ENCODE results near the gene ANKRD6.

Gene ANKRD6

DNA sequence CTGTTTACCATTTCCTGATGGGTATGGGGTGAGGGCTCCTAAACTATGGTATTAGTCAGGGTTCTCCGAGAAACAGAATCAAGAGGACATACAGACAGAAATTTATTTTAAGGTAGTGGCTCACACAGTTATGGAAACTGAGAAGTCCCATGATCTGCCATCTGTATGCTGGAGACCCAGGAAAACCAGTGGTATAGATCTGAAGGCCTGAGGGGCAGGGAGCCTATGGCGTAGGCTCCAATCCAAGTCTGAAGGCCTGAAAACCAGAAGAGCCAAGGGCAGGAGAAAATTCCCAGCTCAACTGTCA lies 93.6 kb downstream of the ANKRD6 start:
- TF ChIP-seq, protein P1, sequence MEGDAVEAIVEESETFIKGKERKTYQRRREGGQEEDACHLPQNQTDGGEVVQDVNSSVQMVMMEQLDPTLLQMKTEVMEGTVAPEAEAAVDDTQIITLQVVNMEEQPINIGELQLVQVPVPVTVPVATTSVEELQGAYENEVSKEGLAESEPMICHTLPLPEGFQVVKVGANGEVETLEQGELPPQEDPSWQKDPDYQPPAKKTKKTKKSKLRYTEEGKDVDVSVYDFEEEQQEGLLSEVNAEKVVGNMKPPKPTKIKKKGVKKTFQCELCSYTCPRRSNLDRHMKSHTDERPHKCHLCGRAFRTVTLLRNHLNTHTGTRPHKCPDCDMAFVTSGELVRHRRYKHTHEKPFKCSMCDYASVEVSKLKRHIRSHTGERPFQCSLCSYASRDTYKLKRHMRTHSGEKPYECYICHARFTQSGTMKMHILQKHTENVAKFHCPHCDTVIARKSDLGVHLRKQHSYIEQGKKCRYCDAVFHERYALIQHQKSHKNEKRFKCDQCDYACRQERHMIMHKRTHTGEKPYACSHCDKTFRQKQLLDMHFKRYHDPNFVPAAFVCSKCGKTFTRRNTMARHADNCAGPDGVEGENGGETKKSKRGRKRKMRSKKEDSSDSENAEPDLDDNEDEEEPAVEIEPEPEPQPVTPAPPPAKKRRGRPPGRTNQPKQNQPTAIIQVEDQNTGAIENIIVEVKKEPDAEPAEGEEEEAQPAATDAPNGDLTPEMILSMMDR (conservative IDR thresholded peaks at IDR 0.05; ENCODE audit: control insufficient read depth, insufficient read depth, low read depth, low read length): no peak
- no peak for DNase-seq (ENCODE audit: low read depth)
- no peak overlapping the region for H3K4me3 ChIP-seq (ENCODE audit: control insufficient read depth, low read depth, low read length)

DNA sequence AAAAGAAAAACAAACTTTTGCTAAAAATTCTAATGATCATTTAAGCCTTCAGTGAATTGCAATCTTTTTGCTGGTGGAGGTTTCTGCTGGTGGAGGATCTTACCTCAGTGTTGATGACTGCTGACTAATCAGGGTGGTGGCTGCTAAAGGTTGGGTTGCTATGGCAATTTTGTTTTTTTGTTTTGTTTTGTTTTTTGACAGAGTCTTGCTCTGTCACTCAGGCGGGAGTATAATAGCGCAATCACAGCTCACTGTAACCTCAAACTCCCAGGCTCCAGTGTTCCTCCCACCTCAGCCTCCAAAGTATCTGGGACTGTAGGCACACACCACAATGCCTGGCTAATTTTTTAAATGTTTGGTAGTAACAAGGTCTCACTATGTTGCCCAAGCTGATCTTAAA lies 94.7 kb downstream of the ANKRD6 start:
- H3K4me3 ChIP-seq (ENCODE audit: control insufficient read depth, low read depth, low read length): no peak overlapping the region
- peak; percentile 10 for DNase-seq (ENCODE audit: low read depth)
- TF ChIP-seq, protein P1 (conservative IDR thresholded peaks at IDR 0.05; ENCODE audit: control insufficient read depth, insufficient read depth, low read depth, low read length): no peak

DNA sequence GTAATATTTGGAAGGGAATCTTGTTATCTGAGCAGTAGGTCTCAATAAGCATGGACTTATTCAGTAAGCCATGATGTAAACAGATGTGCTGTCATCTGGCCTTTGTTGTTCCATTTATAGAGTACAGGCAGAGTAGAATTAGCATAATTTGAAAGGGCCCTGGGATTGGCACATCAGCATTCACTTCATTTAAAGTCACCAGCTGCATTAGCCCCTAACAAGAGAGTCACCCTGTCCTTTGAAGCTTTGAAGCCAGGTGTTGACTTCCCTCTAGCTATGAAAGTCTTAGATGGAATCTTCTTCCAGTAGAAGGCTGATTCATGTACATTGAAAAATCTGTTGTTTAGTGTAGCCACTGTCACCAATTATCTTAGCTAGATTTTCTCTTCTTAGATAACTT lies 95.9 kb downstream of the ANKRD6 start:
- TF ChIP-seq, protein P1 (conservative IDR thresholded peaks at IDR 0.05; ENCODE audit: control insufficient read depth, insufficient read depth, low read depth, low read length): no peak
- no peak for DNase-seq (ENCODE audit: low read depth)
- H3K4me3 ChIP-seq (ENCODE audit: control insufficient read depth, low read depth, low read length): no peak overlapping the region

DNA sequence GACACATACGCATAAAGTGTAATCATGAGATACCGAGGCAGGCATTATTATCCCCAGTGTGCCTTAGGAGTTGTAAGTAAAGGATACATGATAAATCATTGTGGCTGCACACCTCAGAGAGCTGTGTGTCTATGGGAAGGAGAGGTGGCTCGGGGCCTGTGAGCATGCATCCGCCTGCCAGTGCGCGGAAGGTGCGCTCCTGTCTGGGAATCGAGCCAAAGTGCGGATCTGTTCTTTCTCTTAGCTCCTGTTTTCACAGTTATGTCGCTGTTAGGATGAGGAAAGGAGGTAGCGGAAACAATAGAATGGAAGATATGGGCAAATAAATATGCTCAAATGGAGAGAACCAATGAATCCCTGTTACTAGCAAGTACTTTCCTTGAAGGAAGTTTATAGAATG lies 98.0 kb downstream of the ANKRD6 start:
- TF ChIP-seq, protein P1 (conservative IDR thresholded peaks at IDR 0.05; ENCODE audit: control insufficient read depth, insufficient read depth, low read depth, low read length): no peak
- DNase-seq (ENCODE audit: low read depth): no peak
- H3K4me3 ChIP-seq (ENCODE audit: control insufficient read depth, low read depth, low read length): no peak overlapping the region

DNA sequence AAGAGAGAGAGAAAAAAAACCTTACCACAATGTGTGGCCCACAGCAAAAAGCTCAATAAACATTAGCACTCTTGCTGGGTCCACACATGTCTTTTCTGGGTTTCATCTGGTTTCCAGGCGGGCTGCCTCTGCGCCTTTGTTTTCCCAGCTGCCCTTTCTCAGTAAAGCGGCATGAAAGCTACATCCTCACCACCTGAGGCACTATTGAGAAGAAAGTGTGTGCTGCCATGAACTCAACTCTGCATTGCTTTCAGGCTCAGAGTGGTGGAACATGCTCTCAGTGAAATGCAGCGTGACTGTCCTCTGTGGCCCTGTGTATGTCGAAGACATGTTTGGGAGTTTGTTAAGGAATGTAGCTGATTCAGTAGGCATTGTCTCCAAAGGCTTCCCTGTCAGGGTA lies 103.3 kb downstream of the ANKRD6 start:
- H3K4me3 ChIP-seq (ENCODE audit: control insufficient read depth, low read depth, low read length): no peak overlapping the region
- TF ChIP-seq, protein P1 (conservative IDR thresholded peaks at IDR 0.05; ENCODE audit: control insufficient read depth, insufficient read depth, low read depth, low read length): no peak
- DNase-seq (ENCODE audit: low read depth): no peak

DNA sequence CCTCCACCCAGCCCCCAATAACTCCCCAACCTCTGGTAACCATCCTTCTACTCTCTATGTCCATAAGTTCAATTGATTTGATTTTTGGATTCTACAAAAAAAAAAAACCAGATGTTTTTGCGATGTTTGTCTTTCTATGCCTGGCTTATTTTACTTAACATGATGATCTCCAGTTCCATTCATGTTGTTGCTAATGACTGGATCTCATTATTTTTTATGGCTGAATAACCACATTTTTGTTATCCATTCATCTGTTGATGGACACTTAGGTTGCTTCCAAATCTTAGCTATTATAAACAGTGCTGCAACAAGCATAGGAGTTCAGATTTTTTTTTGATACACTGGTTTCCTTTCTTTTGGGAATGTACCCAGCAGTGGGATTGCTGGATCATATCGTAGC lies 106.8 kb downstream of the ANKRD6 start:
- DNase-seq (ENCODE audit: low read depth): no peak
- TF ChIP-seq, protein P1 (conservative IDR thresholded peaks at IDR 0.05; ENCODE audit: control insufficient read depth, insufficient read depth, low read depth, low read length): no peak
- H3K4me3 ChIP-seq (ENCODE audit: control insufficient read depth, low read depth, low read length): no peak overlapping the region

DNA sequence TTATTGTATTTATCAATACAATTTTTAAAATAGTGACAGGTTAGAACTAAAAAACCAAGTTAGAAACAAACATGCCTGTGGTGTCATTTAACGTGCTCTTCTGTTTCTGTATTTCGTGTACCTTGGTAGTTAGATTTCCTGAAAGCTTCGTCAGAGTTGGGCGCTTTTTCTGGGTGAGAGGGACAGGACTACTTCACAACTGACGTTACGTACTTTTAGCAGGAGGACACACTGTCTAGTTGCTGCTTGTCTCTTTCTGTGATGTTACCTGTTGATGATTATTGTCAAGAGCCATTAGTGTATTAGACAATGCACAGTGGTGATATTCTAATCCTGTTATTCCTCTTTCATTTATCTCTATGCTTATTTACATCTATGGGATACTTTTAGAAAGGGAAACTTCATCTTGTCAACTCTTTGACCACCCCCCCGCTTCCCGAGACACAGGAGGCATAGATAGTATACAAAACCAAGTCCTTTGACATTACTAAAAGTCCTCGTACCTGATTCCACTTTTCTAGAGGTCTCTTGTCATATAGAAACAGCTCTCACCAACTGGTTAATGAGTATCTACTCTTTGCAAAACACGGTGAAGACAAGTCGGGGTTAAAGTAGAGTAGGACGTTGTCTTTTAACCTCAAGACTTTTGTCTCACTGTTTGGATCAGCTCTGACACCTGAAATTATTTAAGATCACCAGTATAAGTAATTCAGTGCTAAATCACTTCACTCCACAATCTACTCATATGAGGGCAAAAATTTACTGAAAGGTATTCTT lies 109.3 kb downstream of the ANKRD6 start:
- TF ChIP-seq, protein P1 (conservative IDR thresholded peaks at IDR 0.05; ENCODE audit: control insufficient read depth, insufficient read depth, low read depth, low read length): no peak
- no peak for DNase-seq (ENCODE audit: low read depth)
- no peak overlapping the region for H3K4me3 ChIP-seq (ENCODE audit: control insufficient read depth, low read depth, low read length)
